Measurements from ENCODE around the gene LCP1.
A peak's percentile ranks its signal among the peaks of the same experiment; 100 is the strongest.

Gene LCP1

DNA sequence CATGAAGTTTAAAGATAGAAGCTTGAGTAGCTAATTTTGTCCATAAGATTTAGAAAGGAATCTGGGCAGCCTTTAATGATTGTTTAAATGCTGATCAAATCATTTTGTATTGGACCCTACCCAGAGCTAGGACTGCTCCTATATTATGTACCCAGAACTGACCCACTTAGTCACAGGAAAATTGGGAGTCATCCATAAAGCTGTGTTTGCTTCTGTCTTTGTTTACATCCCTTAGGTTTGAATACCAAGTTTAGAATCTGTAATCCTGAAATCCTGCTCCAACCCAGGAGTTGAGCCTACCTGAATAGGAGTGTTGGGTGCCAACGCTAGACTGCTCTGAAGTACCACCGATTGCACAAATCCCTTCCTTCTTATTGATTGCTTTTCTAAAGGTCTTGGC lies 23.8 kb downstream of the LCP1 start:
- DNase-seq = no peak

DNA sequence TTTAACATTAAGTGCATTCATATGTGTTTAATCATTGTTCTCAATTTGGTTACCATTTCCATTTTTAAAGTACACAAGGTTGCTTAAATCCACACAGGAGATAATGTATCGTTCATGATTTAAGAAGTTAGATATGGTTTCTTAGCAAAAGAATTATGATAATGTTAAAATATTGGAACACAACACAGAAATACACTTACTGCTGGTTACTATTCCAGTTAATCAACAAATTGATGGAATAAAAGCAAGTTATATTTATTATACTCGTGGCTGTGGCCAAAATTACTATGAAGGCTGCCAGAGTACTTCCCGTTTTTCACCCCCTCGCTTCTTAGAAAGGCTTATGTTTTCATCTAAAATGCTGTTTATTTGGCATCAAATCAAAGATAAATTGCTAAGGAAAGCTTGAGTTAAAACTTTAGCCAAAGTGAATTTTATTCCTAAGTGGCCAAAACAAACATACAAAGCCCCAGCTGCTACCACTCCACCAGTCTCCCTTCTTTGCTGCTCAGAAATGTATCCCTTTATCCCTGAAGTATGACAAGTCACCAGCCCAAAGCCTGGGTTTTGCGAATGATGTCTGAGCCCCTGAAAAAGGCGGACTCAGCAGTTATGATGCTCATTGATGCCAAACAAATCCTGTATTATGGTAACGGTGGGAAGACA lies 27.7 kb downstream of the LCP1 start:
- no peak for DNase-seq

DNA sequence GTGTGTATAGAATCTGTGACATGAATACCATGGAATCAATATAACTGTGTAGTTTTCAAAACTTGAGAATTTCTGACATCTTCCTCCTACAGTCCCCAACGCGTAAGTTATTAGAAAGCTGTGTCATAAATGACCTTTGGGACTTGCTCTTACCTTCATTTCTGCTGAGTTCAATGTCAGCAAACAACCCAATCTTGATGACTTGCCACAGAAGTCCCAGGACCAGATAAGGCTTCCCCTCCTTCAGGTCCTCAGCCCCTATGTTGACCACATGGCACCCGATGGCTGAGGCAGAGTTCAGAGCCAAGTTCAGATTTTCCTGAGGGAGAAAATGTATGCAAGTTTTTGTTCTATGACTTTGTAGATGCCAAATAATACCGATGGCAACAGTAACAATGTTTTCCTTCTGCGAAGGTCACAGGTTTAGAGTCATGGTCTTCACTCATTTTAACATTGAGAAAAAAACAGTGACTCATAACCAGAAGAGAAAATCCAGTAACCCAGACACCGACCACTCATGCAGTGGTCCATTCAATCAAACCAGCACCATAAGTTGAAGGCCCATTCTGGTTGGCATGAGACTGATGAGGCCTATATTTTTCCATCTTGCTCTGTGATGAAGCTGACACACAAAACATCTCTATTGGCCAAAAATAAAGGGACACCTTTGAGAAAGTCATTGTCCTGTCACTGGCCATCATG lies 29.2 kb downstream of the LCP1 start:
- DNase-seq = no peak

DNA sequence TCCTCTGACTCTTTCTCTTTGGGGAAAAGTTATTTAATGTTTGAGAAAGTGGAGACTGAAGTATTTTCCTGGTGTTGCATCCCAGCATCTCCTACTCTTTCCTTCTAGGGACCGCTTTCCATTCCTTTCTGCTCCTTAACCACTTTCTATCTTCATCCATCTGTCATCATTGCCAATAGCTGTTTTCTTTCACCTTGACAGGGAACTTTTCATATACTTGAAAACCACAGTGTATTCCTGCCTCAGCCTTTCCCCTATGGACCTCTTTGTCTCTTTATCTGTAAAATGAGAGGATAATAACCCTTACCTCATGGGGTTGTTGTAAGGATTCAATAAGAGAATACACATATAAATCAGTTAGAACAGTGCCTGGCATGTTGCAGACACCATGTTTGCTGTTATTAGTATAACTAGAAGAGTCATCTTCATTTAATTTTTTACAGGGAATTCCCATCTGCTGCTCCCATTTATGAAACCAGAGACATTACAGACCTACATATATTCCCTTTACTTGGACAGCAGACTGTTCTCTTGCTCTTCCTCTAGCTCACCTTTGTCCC lies 31.8 kb downstream of the LCP1 start:
- DNase-seq = no peak

DNA sequence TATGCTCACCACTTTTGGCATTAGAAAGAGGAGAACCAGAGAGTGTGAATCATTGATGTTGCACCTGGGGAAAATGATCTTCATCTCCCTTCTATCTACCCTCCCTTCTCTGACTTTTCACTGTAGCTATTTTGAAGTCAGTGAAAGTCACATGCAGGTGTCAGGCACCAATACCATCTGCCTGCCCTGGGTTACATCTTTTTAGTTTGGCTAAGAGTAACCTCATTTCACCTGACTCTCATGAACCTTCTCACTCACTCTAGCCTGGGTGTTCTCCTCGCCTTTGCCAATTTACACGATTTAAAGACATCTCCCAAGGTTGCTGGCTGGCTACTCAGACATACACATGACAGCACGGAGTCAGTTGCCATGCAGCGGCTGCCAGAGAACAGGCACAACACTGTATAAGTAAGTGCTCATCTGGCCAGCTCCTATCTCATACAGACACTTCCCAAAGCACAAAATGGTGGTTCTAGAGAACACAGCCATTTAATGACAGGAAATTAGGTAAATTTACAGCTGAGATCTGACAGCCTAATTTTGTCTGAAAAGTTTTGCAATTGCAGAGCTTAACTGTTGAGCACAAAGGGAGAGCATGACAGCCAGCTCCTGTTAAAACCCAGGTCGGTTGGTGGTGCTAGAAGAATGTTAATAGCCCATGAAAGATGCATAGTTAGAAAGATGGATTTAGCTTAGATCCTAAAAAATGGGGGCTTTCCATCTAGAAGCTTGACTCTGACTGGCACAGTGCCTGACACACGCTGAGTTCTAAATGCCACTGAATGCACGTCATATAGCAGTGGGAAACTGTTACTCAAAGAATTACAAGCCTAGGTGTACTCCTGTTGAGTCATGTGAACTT lies 32.5 kb downstream of the LCP1 start:
- DNase-seq = peak; percentile 6

DNA sequence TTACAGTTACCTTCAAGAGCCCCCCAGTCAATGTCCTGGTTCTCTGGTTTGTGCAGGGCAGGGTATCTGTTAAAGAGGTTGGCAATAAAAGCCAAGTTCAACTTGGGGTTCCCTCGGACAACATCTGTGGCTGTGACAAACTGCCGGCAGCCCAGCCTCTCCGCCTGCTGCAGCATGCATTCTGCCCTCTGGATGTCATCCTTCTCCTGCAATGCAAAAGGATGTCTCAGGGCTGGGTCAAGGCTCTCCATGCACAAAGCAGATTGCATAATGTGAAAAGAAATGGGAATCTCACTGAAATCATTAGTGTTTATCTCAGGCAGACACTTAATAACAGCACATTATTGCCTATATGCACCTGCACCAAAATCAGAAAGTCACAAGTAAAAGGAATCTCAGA lies 35.1 kb downstream of the LCP1 start:
- DNase-seq = no peak

DNA sequence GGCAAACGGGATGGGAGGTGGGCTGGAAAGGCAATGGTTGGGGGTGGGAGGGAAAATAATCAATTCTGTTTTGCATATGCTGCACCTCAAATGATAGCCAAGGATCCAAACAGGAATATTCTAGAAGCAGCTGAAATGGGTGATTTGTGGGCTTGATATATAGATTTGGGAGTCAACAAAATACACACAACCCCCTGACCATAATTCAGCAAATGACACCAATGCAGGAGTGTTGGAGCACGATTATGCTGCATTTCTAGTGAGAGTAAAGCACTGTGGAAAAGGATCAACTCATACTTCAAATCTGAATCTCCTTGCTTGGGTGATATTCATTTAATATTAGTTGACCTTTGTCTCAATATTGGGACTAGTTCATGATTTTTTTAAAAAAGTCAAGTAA lies 36.0 kb downstream of the LCP1 start:
- no peak for DNase-seq

DNA sequence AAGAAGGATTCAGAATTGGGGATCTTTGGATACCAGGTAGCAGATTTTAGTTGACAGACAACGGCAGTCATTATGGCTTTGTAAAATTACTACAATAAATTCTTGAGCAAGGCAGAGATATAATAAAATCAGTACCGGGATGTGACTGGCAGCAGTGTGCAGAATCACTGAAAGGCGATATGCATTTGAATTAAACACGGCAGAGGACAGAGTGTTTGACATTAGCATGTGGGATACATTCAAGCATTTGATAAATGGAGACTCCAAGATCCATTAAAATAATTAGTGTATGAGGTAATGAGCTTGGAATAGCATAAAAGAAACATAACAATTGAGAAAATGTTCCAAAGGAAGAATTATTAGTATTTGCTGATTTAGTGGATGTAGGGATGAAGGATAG lies 36.8 kb downstream of the LCP1 start:
- no peak for DNase-seq

DNA sequence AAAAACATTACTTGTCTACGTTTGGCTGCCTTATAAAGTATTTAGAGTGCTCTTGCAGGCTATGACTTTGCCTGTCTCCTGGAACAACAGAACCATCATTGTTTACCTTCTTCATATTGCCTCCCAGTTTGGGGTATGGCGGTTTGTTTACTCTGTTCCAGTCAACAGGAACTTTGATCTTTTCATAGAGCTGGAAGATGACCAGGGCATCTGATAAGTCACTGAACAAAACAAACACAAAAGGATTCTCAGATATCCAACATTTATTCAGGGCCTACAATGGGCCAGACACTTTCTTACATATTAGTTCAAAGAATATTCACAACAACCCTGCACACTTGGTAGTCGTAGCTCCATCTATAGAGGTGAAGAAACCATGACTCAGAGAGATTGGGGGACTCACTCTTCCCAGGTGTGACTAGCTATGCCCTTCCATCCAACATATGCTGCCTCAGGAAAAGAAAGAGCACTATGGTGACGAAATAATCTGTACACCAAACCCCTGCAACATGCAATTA lies 38.7 kb downstream of the LCP1 start:
- no peak for DNase-seq

DNA sequence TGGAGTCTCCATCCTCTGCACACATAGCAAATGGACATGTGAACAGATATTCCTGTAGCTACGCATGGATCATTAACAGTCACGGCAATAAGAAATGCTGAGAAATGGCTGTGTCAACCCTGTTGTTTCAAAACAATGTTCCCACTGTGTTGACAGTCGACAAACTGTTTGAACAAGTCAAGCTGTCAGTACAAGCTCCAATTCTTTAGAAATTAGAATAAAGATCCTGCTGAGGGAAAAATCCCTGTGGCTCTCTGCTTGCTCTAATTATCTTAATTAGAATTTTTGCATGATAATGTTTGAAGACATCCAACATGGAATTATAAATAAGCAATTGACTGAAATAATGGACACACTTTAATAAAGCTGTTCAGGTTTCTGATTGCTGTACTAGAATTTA lies 39.2 kb downstream of the LCP1 start:
- no peak for DNase-seq

DNA sequence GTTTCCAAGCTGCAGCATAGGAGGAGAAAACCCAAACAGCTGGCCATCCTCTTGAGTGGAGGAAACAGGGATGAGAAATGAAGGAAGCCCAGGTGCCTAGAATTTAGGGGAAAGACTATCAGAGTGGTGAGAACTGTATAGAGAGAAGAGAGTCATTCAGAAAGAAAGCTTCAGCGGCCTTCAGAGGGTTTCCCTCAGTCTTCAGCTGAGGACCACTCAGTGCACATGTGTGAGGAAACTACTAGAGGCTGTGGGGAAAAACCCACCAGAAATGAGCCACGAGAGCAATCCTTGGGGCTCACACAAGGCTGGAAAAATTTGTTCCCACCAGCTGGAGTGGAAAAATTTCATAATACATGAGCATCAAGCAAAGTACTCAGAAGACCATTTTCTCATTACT lies 41.9 kb downstream of the LCP1 start:
- DNase-seq = no peak

DNA sequence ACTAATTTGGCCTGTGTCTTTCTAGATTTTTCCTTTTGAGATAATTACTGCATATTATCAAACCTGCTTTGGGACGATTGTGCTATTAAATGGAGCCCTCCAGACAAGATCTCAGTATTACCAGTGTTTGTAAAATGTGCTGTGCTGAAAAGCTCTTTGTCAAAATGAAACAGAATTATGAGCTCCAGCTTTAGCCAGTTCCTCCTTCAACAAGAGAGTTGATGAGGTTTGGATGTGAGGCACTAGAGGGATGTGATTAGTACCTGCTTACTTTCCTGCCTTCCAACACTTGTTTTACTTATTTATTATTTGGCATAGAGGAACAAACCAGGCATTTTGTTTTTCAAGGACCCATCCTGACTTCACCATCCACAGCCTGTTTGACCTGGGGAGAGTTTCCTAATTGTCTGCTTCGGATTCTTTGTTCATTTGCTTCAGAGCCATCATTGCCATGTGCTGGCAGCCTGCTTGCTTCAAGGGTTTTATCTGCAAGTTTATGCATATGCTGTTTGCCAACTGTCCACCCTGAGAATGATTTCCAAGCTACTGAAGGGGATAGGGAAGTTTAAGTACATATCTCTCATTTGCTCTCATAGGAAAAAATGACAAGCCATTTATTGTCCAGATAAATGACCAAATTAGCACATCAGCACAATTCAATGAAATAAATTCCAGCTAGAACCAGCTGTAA lies 44.2 kb downstream of the LCP1 start:
- no peak for DNase-seq

DNA sequence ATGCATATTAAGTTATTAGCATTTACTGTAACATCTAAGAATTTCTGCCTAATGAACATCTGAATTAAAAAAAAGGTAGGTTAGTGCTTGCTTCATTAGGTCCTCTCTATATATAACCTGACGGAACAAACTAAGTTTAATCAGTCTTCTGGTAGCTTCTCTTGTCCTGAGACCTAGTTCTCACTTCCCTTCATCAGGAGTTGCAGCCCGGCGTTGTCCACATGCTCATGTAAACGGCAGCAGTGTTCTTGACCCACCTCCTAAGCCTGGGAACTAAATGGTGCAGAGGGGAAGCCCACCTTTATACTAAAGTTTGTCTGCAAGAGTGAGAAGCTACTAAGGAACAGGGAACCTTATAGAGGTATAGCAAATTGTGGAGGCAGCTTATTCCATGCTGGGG lies 45.3 kb downstream of the LCP1 start:
- no peak for DNase-seq

DNA sequence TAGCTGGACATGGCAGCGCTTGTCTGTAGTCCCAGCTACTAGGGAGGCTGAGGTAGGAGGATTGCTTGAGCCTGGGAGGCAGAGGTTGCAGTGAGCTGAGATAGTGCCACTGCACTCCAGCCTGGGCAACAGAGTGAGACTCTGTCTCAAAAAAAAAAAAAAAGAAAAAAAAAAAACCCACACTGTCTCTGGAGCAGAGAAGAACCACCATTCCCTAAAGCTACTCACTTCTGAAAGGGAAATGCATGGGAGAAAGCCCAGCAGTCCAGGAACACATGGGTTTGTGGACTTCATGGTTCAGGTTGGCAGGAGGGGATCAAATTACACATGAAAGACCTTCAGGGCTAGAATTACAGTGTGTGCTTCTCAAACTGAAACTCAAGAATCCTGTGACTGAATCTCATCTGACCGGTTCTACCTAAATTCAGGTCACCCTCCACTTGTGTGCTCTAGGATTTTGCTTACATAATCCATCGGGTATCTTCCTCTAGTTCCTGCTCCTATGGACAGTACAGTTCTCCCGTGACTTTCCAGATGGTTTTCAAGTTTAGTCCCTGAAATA lies 46.9 kb downstream of the LCP1 start:
- no peak for DNase-seq

DNA sequence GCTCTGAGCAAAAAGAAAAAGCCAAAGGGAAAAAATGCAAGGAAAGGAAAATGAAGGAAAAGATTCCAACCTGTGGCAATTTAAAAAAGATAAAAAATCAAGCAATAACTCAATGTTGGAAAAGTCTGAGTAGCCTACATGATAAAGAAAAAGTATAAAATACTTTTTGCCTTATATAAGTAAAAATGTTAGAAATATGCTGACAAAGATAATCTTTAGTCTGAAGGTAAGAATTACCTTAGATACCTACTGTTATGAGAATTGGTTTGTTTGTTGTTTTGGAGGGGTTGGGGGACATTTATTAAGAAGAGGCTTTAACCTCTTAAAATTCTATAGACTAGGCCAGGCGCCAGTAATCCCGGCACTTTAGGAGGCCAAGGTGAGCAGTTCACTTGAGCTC lies 47.5 kb downstream of the LCP1 start:
- DNase-seq = no peak

DNA sequence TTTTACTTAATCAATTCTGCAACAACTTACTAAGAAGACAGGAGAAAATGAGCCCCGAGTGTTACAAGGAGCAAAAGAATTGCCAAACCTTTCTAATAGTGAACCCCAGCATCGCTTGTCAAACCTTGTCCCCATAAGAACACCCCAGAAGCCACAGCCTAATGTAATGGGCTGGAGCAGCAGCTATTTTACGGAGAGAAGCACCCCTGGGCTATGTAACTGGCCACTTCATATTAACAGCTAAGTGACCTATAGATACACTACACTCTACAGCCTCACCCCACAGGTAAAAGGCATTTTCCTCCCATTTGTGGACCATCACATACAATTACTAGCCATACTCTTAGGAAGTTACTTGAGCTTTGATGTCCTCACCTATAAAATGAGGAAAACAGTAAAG lies 49.9 kb downstream of the LCP1 start:
- DNase-seq = no peak

DNA sequence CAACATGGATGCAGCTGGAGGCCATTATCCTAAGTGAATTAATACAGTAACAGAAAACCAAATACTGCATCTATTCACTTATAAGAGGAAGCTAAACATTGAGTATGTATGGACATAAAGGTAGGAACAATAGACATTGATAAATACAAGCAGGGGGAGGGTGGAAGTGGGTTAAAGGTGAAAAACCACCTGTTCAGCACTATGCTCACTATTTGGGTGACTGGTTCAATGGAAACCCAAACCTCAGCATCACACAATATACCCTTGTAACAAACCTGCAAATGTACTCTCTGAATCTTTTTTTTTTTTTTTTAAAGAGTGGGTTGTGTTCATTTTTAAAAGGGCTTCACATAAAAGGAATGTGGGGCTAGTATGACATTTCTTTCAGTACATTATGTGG lies 50.3 kb downstream of the LCP1 start:
- DNase-seq = no peak

DNA sequence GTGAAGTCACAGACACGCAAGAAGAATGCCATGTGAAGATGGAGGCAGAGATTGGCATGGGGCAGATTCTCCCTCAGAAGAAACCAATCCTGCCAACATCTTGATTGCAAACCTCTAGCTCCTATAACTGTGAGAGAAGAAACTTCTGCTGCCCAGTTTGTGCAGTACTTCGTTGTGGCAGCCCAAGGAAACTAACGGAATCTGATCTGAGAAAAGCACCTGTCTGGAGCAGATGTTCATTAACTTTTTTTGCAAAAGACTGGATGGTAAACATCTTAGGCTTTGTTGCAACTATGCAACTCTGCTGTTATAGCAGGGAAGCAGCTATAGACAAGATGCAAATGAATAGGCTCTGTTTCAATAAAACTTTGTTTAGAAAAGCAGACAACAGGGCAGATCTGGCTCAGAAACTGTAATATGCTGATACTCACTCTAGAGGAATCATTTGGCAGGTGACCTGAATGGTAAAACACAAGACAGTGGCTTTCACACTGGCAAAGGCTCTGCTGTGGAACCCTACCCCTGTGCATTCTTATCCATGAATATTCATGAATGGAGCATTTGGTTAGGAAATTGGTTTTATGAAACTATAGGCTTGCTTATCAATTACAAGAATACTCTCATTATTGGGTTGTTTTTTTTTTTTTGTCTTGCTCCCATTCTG lies 51.9 kb downstream of the LCP1 start:
- DNase-seq = no peak

DNA sequence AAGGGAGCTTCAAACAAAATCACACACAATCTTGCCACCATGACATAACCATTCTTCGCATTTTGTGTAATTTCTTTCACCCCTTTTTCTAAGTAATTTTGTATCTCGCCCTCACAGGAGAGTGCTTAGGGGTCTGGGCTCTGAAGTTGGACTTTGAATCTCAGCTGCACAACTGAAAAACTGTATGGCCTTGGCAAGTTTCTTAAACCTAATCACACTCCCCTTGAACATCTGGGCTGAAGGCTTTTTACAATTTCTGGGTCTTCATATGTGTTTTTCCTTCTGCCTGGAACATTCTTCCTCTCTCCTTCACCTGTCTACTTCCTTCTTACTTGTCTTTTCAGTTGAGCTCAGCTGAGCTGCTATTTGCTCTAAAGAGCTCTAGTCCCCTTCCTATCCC lies 52.9 kb downstream of the LCP1 start:
- no peak for DNase-seq

DNA sequence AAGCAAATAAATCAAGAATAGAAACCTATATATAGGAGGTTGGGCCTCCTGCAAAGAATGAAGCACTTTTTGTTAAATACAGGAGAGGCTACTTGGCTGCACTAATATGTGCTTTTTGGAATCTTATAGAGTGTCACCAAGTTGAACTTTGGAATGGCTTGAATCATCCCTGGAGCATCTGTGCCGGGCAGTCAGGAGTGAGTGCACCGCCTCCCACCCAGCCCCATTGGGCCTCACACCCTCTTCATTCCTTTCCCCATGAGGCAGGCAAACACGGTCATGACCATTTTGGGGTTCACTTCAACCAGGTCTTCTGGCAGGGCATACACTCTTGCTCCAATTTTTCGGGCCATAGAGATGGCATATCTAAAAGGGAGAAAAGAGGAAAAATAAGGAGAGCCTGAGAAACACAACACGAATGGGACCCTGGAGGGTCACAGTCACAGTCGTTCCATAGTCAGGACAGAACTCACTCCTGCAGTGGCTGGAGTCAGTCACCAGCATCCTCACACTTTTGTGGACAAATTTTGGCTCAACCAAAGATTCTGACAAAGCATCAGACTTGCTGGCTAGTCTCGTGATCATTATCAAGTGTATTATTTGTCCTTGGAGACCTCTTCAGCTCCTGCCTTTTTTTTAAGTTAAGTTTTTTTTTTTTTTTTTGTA lies 54.5 kb downstream of the LCP1 start:
- DNase-seq = no peak

Data from HCEC 1CT (cell line).